ENCODE measurements around the gene ZDHHC4. TPM values are rescaled to one million over a fixed set of nuclear protein-coding genes. Genes with fewer than 3 reads are reported as not detected.

ZDHHC4 gene
- total and polyA plus RNA-seq, 2 donors from 2014 or later: 62.4 to 84.1 TPM

- FAIRE-seq: no peak
- no peaks in the 10 kb centered on the region for H3K36me3 ChIP-seq (ENCODE audit: control insufficient read depth in 2 of 3, insufficient read depth in 3 of 3, low read length in 3 of 3)
- H3K9ac ChIP-seq (ENCODE audit: low read length in 3 of 3): no peak overlapping the region
- H3K9me3 ChIP-seq (ENCODE audit: control insufficient read depth in 2 of 3, insufficient read depth in 1 of 3, low read length in 3 of 3): no peaks in the 10 kb centered on the region
- no peak for DNase-seq
- no peak overlapping the region for H3K4me3 ChIP-seq (ENCODE audit: low read length in 3 of 3)
- intact Hi-C loops (cut with DNase I): no loop called here
- TF ChIP-seq CTCF (IDR thresholded peaks at IDR 0.05; ENCODE audit: borderline replicate concordance, extremely low read depth, insufficient read depth): no peak
- H3K4me1 ChIP-seq (ENCODE audit: control insufficient read depth in 2 of 3, insufficient read depth in 2 of 3, low read depth in 1 of 3, low read length in 3 of 3): peaks cover 0 to 2% (median 0%) of the 10 kb centered on the region in 3 donors
- H3K27me3 ChIP-seq (ENCODE audit: control insufficient read depth, insufficient read depth, low read length): peaks cover 2% of the 10 kb centered on the region
- H3K27ac ChIP-seq (ENCODE audit: low read depth in 2 of 2, low read length in 2 of 2): no peak overlapping the region
These were observed 44.7 kb upstream of the ZDHHC4 start for GRCh38 chr7:6532516-6532915.

- Histone ChIP-seq H3K4me1 (ENCODE audit: control insufficient read depth in 2 of 3, insufficient read depth in 2 of 3, low read depth in 1 of 3, low read length in 3 of 3) (peaks cover 0 to 2% (median 0%) of the 10 kb centered on the region in 3 donors), H3K9me3 (ENCODE audit: control insufficient read depth in 2 of 3, insufficient read depth in 1 of 3, low read length in 3 of 3) (no peaks in the 10 kb centered on the region), H3K27me3 (ENCODE audit: control insufficient read depth, insufficient read depth, low read length) (peaks cover 2% of the 10 kb centered on the region), H3K27ac (ENCODE audit: low read depth in 2 of 2, low read length in 2 of 2) (no peak overlapping the region), H3K9ac (ENCODE audit: low read length in 3 of 3) (no peak overlapping the region), H3K4me3 (ENCODE audit: low read length in 3 of 3) (no peak overlapping the region), H3K36me3 (ENCODE audit: control insufficient read depth in 2 of 3, insufficient read depth in 3 of 3, low read length in 3 of 3) (no peaks in the 10 kb centered on the region)
- FAIRE-seq (no peak), DNase-seq (no peak)
- TF ChIP-seq CTCF (IDR thresholded peaks at IDR 0.05; ENCODE audit: borderline replicate concordance, extremely low read depth, insufficient read depth): no peak
- intact Hi-C loops (cut with DNase I): no loop called here
These were observed 43.3 kb upstream of the ZDHHC4 start for GRCh38 chr7:6533893-6534495.

GRCh38 chr7:6536262-6537260, 40.7 kb upstream of the ZDHHC4 start:
- H3K9ac ChIP-seq (ENCODE audit: low read length in 3 of 3): no peak overlapping the region
- FAIRE-seq (no peak), DNase-seq (peak in 4 of 5 donors; percentile 45 to 78 (median 68))
- no peak for TF ChIP-seq CTCF (IDR thresholded peaks at IDR 0.05; ENCODE audit: borderline replicate concordance, extremely low read depth, insufficient read depth)
- H3K27me3 ChIP-seq (ENCODE audit: control insufficient read depth, insufficient read depth, low read length): no peaks in the 10 kb centered on the region
- H3K36me3 ChIP-seq (ENCODE audit: control insufficient read depth in 2 of 3, insufficient read depth in 3 of 3, low read length in 3 of 3): no peaks in the 10 kb centered on the region
- intact Hi-C loops (cut with DNase I): no loop called here
- no peaks in the 10 kb centered on the region for H3K9me3 ChIP-seq (ENCODE audit: control insufficient read depth in 2 of 3, insufficient read depth in 1 of 3, low read length in 3 of 3)
- H3K27ac ChIP-seq (ENCODE audit: low read depth in 2 of 2, low read length in 2 of 2): no peak overlapping the region
- H3K4me1 ChIP-seq (ENCODE audit: control insufficient read depth in 2 of 3, insufficient read depth in 2 of 3, low read depth in 1 of 3, low read length in 3 of 3): no peaks in the 10 kb centered on the region
- no peak overlapping the region for H3K4me3 ChIP-seq (ENCODE audit: low read length in 3 of 3)

Data from kidney (tissue), 14 donors.